DOHH2 (cell line): ENCODE results near the gene C1orf53.
A peak's percentile ranks its signal among the peaks of the same experiment; 100 is the strongest.

ENCODE experiments used
- H3F3A ChIP-seq: fragments of 200-600 bp; sonication (generic), shearing (Covaris generic); 2 replicates; pipeline ENCODE4 v1.6.0; 2016; ENCODE audit warnings: antibody characterized with exemption, mild to moderate bottlenecking; ENCODE audit not compliant: control insufficient read depth, insufficient read depth
- H3K27ac ChIP-seq: fragments of 200-600 bp; sonication (generic); 2 replicates; pipeline ENCODE4 v1.5.1; 2014; ENCODE audit warnings: low read depth, mild to moderate bottlenecking, low read length, moderate library complexity
- H3K27me3 ChIP-seq: fragments of 200-600 bp; sonication (generic); 2 replicates; pipeline ENCODE4 v1.6.1; 2014; ENCODE audit warnings: mild to moderate bottlenecking, low read length, mixed read lengths; ENCODE audit not compliant: control insufficient read depth
- H3K36me3 ChIP-seq: fragments of 200-600 bp; sonication (generic); 2 replicates; pipeline ENCODE4 v1.6.1; 2014; ENCODE audit warnings: mild to moderate bottlenecking, low read length, moderate library complexity, mixed read lengths; ENCODE audit not compliant: control insufficient read depth
- H3K4me1 ChIP-seq: fragments of 200-600 bp; sonication (generic); 2 replicates; pipeline ENCODE4 v1.6.1; 2014; ENCODE audit warnings: mild to moderate bottlenecking, low read length, mixed read lengths; ENCODE audit not compliant: control insufficient read depth
- H3K4me2 ChIP-seq: fragments of 200-600 bp; sonication (generic); 2 replicates; pipeline ENCODE4 v1.6.0; 2014; ENCODE audit warnings: mild to moderate bottlenecking, low read length, moderate library complexity
- H3K4me3 ChIP-seq: fragments of 200-600 bp; sonication (generic); 2 replicates; pipeline ENCODE4 v1.5.1; 2014; ENCODE audit warnings: mild to moderate bottlenecking, low read length, mixed read lengths
- H3K79me2 ChIP-seq: fragments of 200-600 bp; sonication (generic); 2 replicates; pipeline ENCODE4 v1.6.1; 2014; ENCODE audit warnings: mild to moderate bottlenecking, low read length, mixed read lengths; ENCODE audit not compliant: control insufficient read depth
- H3K9me2 ChIP-seq: fragments of 200-600 bp; sonication (generic); replicated peaks from 2 replicates; pipeline ENCODE4 v1.6.1; 2014; ENCODE audit warnings: mild to moderate bottlenecking, low read length, mixed read lengths; ENCODE audit not compliant: control insufficient read depth
- H3K9me3 ChIP-seq: fragments of 200-600 bp; sonication (generic); 2 replicates; pipeline ENCODE4 v1.6.1; 2014; ENCODE audit warnings: antibody characterized with exemption, low read length, mixed read lengths; ENCODE audit not compliant: control insufficient read depth, insufficient read depth
- H4K20me1 ChIP-seq: fragments of 200-600 bp; sonication (generic); 2 replicates; pipeline ENCODE4 v1.6.0; 2014; ENCODE audit warnings: low read depth, mild to moderate bottlenecking, antibody characterized with exemption, low read length, moderate library complexity; ENCODE audit not compliant: control insufficient read depth, insufficient read depth
- EZH2phosphoT487 ChIP-seq: fragments of 200-600 bp; sonication (generic); IDR thresholded peaks from 2 replicates; pipeline ENCODE4 v1.6.1; 2017; ENCODE audit warnings: borderline replicate concordance, mild to moderate bottlenecking, antibody characterized with exemption, low read length, moderate library complexity, mixed read lengths
- TF ChIP-seq, protein P1 (sequence below): fragments of 200-600 bp; sonication (generic); IDR thresholded peaks from one replicate; pipeline ENCODE4 v1.5.1; 2014; ENCODE audit warnings: antibody characterized with exemption, mild to moderate bottlenecking, low read depth, low read length; ENCODE audit not compliant: poor library complexity, severe bottlenecking

The C1orf53 gene

DNA sequence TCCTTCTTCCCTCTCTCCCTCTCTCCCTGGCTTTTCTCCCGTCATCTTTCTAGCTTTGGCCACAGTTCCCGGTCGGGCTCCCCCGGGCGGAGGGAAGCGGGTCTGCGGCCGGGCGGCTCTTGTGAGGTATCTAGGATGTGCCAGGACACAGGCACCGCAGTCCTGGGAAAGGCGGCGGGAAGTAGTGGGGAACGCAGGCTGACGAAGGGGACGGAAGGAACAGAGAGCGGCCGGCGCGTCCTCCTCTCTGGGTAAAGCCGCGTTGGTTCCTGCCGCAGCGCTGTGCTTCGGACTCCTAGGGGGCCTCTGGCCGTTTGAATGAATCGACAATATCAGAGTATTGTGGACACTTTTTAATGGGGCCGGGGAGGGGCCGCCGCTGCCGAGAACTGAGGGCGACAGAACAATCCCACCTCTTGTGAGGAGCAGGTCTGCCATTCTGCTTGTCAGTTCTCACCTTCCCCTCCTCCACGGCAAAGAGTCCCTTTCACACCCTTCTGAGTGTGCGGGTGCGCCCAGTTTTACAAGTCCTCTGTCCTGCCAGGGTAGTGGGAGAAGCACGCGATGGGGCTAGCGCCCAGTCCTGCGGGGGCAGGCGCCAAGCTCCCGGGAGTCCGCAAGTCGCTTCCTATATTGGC is 13.6 kb downstream of the C1orf53 start:
- Histone ChIP-seq H3K4me3 (peak overlapping the region; percentile 41), H3K4me2 (peak overlapping the region; percentile 56), H3F3A (no peaks in the 10 kb centered on the region), H3K9me3 (no peaks in the 10 kb centered on the region), H3K79me2 (no peaks in the 10 kb centered on the region), H3K4me1 (peaks cover 33% of the 10 kb centered on the region), H4K20me1 (no peaks in the 10 kb centered on the region), H3K27me3 (peaks cover 91% of the 10 kb centered on the region), H3K27ac (no peak overlapping the region), H3K9me2 (no peaks in the 10 kb centered on the region), H3K36me3 (no peaks in the 10 kb centered on the region)
- no peak for TF ChIP-seq EZH2phosphoT487
- TF ChIP-seq, protein P1, sequence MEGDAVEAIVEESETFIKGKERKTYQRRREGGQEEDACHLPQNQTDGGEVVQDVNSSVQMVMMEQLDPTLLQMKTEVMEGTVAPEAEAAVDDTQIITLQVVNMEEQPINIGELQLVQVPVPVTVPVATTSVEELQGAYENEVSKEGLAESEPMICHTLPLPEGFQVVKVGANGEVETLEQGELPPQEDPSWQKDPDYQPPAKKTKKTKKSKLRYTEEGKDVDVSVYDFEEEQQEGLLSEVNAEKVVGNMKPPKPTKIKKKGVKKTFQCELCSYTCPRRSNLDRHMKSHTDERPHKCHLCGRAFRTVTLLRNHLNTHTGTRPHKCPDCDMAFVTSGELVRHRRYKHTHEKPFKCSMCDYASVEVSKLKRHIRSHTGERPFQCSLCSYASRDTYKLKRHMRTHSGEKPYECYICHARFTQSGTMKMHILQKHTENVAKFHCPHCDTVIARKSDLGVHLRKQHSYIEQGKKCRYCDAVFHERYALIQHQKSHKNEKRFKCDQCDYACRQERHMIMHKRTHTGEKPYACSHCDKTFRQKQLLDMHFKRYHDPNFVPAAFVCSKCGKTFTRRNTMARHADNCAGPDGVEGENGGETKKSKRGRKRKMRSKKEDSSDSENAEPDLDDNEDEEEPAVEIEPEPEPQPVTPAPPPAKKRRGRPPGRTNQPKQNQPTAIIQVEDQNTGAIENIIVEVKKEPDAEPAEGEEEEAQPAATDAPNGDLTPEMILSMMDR = peak; percentile 40

DNA sequence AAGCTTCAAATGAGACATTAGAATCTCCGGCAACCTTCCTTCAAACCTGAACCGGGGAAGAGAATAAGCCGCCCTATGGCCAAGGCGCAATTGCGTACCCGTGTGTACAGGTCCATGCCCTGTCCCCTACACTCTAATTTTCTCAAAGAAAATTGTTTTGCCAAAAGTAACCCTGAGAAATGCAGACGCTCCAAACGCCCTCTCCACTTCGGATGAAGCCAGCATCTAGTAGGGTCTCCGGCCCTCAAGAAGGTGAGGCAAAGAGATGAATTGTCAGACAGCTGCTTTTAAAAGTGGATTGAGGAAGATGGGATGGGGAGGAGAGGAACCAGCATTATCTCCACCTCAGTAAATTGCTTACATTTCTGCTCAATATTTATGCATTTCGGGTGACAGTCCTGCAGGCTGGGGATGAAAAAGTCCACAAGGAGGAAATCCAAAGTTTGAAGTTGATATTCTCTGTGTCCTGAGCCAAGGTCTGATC is 14.1 kb downstream of the C1orf53 start:
- TF ChIP-seq EZH2phosphoT487 = no peak; the same call in 1 of the 2 replicates
- TF ChIP-seq, protein P1 = no peak
- H3K9me3 ChIP-seq = no peaks in the 10 kb centered on the region
- H3F3A ChIP-seq = no peaks in the 10 kb centered on the region
- H4K20me1 ChIP-seq = no peaks in the 10 kb centered on the region
- no peaks in the 10 kb centered on the region for H3K79me2 ChIP-seq
- peak overlapping the region; percentile 56 for H3K4me2 ChIP-seq
- H3K4me1 ChIP-seq = peaks cover 33% of the 10 kb centered on the region
- H3K27me3 ChIP-seq = peaks cover 87% of the 10 kb centered on the region
- H3K27ac ChIP-seq = no peak overlapping the region
- peak overlapping the region; percentile 41; the same call in 1 of the 2 replicates for H3K4me3 ChIP-seq
- no peaks in the 10 kb centered on the region for H3K9me2 ChIP-seq
- no peaks in the 10 kb centered on the region for H3K36me3 ChIP-seq

DNA sequence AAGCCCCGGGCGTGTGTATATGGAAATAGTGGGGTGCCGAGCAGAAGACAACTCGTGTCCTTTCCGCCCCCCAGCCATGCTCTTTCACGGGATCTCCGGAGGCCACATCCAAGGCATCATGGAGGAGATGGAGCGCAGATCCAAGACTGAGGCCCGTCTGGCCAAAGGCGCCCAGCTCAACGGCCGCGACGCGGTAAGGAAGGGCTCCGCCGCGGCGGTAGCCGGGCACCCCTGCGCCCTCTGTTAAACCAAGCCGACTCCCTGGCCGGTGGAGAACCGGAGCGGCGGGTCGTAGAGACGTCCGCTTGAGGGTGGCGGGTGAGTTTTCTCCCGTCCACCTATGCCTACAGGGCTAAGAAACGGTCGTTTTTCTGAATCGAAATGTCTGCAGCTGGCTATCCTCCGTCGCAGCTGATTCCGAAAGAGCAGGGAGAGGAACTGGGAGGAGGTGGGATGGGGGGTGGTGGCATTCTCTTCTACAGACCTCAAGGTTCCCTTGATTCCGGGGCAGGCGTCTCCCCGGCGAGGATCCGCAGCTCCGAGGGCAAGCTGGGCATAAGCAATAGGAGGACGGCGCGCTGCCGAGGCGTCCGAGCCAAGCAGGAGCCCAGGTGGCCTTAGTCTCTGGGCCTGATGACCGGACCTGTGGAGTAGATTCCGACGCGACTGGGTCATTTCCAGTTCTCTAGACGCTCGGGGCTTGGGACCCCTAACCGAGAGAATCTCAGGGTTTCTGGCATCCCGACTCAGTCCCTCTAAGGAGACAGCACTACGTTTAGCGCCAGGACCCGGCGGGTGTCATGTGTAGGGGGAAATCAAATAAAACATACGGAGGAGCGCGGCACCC is 15.6 kb downstream of the C1orf53 start:
- H3K4me2 ChIP-seq = no peak overlapping the region
- TF ChIP-seq EZH2phosphoT487 = no peak
- TF ChIP-seq, protein P1 = no peak

More for the DNA sequence above, 15.6 kb downstream of the C1orf53 start:
- Histone ChIP-seq H3K27ac (no peak overlapping the region), H3K9me3 (no peaks in the 10 kb centered on the region), H3K9me2 (no peaks in the 10 kb centered on the region), H4K20me1 (no peaks in the 10 kb centered on the region), H3K4me1 (peaks cover 33% of the 10 kb centered on the region), H3F3A (no peaks in the 10 kb centered on the region), H3K4me3 (no peak overlapping the region), H3K79me2 (no peaks in the 10 kb centered on the region), H3K36me3 (no peaks in the 10 kb centered on the region), H3K27me3 (peaks cover 73% of the 10 kb centered on the region)
